Stimulated activated CD4-positive, alpha-beta T cell treated with anti-CD3 and anti-CD28 coated beads, Interleukin-4, amount 100 ng/mL, for 24 hours (primary cell): ENCODE results near the gene CYTH3.
"Not testable (repeated sequence)": the region's sequence is repeated elsewhere in the genome, so short reads cannot be mapped to it uniquely, and the experiment has no call there.

ENCODE experiments used
- DNase-seq: peaks from one replicate; pipeline ENCODE4 v3.0.0-alpha.2; 2020

CYTH3 gene

GRCh38 chr7:6256109-6256483 lies 16.3 kb downstream of the CYTH3 start:
- DNase-seq, result no peak

- no peak for DNase-seq
These were observed 17.6 kb downstream of the CYTH3 start for GRCh38 chr7:6254866-6255265.

GRCh38 chr7:6252748-6253147 lies 19.7 kb downstream of the CYTH3 start:
- no peak for DNase-seq

GRCh38 chr7:6252341-6252746 lies 20.1 kb downstream of the CYTH3 start:
- no peak for DNase-seq

- no peak for DNase-seq
These were observed 20.8 kb downstream of the CYTH3 start for GRCh38 chr7:6251653-6252052.

GRCh38 chr7:6250364-6250833 lies 22.0 kb downstream of the CYTH3 start:
- peak; percentile 65 for DNase-seq

GRCh38 chr7:6249043-6249442 lies 23.4 kb downstream of the CYTH3 start:
- no peak for DNase-seq

GRCh38 chr7:6248581-6248980 lies 23.8 kb downstream of the CYTH3 start:
- no peak for DNase-seq

- no peak for DNase-seq
These were observed 26.0 kb downstream of the CYTH3 start for GRCh38 chr7:6246251-6246917.

GRCh38 chr7:6244021-6244420 lies 28.4 kb downstream of the CYTH3 start:
- DNase-seq, result no peak

GRCh38 chr7:6243168-6243567 lies 29.3 kb downstream of the CYTH3 start:
- DNase-seq, result no peak

- DNase-seq, result no peak
These were observed 29.9 kb downstream of the CYTH3 start for GRCh38 chr7:6242561-6242960.

- no peak for DNase-seq
These were observed 30.8 kb downstream of the CYTH3 start for GRCh38 chr7:6241607-6241973.

GRCh38 chr7:6238309-6238925 lies 34.0 kb downstream of the CYTH3 start:
- no peak for DNase-seq

- no peak for DNase-seq
These were observed 34.7 kb downstream of the CYTH3 start for GRCh38 chr7:6237730-6238129.

- DNase-seq, result no peak
These were observed 35.4 kb downstream of the CYTH3 start for GRCh38 chr7:6237011-6237410.

GRCh38 chr7:6235029-6235871 lies 37.2 kb downstream of the CYTH3 start:
- DNase-seq, result no peak

- DNase-seq, result peak; percentile 11
These were observed 38.0 kb downstream of the CYTH3 start for GRCh38 chr7:6234384-6234783.

GRCh38 chr7:6232534-6232933 lies 39.9 kb downstream of the CYTH3 start:
- DNase-seq, result no peak

GRCh38 chr7:6232116-6232515 lies 40.3 kb downstream of the CYTH3 start:
- DNase-seq, result no peak

- no peak for DNase-seq
These were observed 41.2 kb downstream of the CYTH3 start for GRCh38 chr7:6231184-6231583.

GRCh38 chr7:6229284-6229683 lies 43.1 kb downstream of the CYTH3 start:
- DNase-seq, result not testable (repeated sequence)

- no peak for DNase-seq
These were observed 43.8 kb downstream of the CYTH3 start for GRCh38 chr7:6228361-6229229.
